GM12873 (cell line): ENCODE results near the gene TRMT6.

ENCODE experiments used
- CTCF ChIP-seq: IDR thresholded peaks from 2 replicates; pipeline ENCODE4 v1.5.1; 2012; ENCODE audit warnings: low read depth, mild to moderate bottlenecking, moderate library complexity, low read length, control low read depth; ENCODE audit not compliant: insufficient read depth; ENCODE audit errors: missing control alignments

Gene TRMT6

DNA sequence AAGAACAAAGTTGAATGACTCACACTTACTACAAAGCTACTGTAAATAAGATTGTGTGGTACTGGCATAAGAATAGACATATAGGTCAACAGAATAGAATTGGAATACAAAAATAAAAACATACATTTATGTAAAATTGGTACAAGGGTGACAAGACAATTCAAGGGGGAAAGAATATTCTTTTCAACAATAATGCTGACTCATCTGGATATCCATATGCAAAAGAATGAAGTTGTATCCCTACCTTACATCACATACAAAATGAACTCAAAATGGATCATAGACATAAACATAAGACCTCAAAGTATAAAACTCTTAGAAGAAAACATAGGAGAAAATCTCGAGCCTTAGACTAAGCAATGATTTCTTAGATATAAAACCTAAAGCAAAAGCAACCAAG is 50.9 kb downstream of the TRMT6 start:
- TF ChIP-seq CTCF = no peak

DNA sequence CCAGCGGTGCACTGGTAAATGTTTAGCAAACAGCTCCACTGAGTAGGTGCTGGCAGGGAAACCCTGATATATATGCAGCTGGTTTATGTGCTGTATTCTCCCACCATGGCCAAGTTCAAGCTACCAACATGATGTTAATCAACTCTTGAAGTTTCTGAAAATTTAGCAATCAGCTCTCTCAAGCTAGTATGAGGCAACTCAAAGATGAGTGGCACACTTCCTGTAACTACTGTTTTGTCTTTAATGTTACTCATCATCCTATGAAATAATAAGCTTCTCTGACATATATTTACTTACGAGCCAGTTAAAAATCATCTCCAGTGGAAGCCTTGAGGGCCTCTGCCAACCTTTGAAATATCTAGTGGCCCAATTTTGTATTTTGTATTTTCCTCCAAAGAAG is 54.7 kb downstream of the TRMT6 start:
- TF ChIP-seq CTCF = no peak

- TF ChIP-seq CTCF = no peak
Observed at GRCh38 chr20:5893621-5894020, 56.7 kb downstream of the TRMT6 start.

DNA sequence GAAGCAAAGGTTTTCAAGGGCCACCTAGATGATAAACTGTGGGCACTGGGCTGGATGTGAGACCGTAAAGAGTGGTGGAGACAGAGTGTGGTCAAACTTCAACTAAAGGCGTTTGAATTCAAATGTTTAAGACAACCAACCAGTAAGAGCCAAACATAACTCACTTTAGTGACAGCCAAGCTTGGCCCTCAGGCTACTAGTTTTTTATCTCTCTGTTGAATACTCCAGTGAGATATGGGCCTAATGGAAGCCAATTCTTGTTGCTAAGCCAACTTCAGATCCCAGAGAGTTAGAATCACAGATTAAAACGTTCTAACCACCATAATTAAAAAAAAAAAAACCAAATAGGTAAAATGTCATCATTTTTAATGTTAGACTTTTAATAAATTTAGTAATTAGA is 57.3 kb downstream of the TRMT6 start:
- no peak for TF ChIP-seq CTCF

- no peak for TF ChIP-seq CTCF
Observed at GRCh38 chr20:5890773-5891441, 59.4 kb downstream of the TRMT6 start.

- TF ChIP-seq CTCF = no peak
Observed at GRCh38 chr20:5888041-5888440, 62.3 kb downstream of the TRMT6 start.

DNA sequence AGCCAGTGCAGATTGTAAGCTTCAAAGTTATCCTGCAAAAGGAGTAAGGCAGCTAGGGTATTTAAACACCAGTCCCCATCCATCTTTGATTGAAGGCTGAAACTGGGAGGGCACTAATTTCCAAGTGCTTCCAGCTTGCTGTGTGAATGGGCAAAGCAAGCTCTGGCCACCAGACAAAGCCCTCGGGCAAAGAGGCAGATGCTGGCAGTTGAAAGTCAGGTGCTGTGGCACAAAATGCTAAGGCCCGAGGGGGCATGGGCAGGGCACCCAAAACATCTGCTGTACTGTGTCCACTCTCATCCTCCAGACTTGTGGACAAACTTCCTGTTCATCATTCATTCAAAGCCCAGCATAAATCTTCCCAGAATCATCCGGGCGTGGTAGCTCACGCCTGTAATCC is 62.9 kb downstream of the TRMT6 start:
- no peak for TF ChIP-seq CTCF
